Mesothelial cell of epicardium (in vitro differentiated cells): ENCODE measurements around the gene EGLN3. TPM values are rescaled to one million over a fixed set of nuclear protein-coding genes. Genes with fewer than 3 reads are reported as not detected.
A peak's percentile ranks its signal among the peaks of the same experiment; 100 is the strongest.
"Not testable (repeated sequence)": the region's sequence is repeated elsewhere in the genome, so short reads cannot be mapped to it uniquely, and the experiment has no call there.

Source experiments
- DNase-seq, 2 experiments: peaks; one replicate each; pipeline ENCODE4 v3.0.0; 2021; ENCODE audit warnings: low spot score in 2 of 2; ENCODE audit not compliant: unreplicated experiment in 2 of 2
- H3K27ac Mint-ChIP-seq: 2 replicates; pipeline ENCODE4 v1.8.0; 2021; ENCODE audit warnings: mixed read lengths
- H3K27me3 Mint-ChIP-seq: 2 replicates; pipeline ENCODE4 v1.8.0; 2021; ENCODE audit warnings: low read depth, mixed read lengths
- H3K36me3 Mint-ChIP-seq: 2 replicates; pipeline ENCODE4 v1.8.0; 2021; ENCODE audit warnings: mixed read lengths
- H3K4me1 Mint-ChIP-seq: 2 replicates; pipeline ENCODE4 v1.8.0; 2021; ENCODE audit warnings: mixed read lengths
- H3K4me3 Mint-ChIP-seq: 2 replicates; pipeline ENCODE4 v1.8.0; 2021; ENCODE audit warnings: mild to moderate bottlenecking, moderate library complexity, mixed read lengths
- H3K9me3 Mint-ChIP-seq: 2 replicates; pipeline ENCODE4 v1.8.0; 2021; ENCODE audit warnings: mixed read lengths
- total RNA-seq: library from RNA; stranded (reverse); gene quantifications from 3 replicates; pipeline ENCODE4 v1.2.1, GENCODE V29; 2021
- TF ChIP-seq, protein P1 (sequence below): fragments of 200-600 bp; sonication (generic); IDR thresholded peaks from one replicate; pipeline ENCODE4 v1.5.0; 2021; ENCODE audit warnings: antibody characterized with exemption; ENCODE audit not compliant: unreplicated experiment

Gene EGLN3
- total RNA-seq, 1 donor from 2014 or later, result 8.3 TPM

DNA sequence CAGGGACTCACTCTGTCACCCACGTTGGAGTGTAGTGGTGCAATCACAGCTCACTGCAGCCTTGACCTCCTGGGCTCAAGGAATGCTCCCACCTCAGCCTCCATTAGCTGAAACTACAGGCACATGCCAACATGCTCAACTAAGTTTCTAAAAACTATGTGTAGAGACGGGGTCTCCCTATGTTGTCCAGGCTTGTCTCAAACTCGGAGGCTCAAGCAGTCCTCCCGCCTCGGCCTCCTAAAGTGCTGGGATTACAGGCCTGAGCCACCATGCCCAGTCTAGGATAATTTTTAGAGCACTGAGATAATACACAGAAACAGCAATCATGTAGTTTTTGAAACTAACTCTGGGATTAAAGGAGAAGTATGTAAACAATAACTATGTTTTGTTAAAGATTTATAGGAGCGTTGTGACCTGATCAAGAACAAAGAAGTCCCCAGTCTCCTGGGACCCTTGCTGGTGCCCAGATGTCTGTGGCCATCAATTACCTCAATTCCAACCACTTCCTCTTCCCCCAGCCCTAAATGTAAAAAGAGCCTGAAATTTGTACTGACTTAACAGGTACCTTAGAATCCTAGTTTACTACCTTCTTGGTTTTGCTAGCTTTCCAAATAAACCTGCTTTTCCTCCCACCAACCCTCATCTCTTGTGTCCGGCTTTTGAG lies 28.9 kb upstream of the EGLN3 start:
- peaks cover 38% of the 10 kb centered on the region for H3K4me1 Mint-ChIP-seq
- H3K27me3 Mint-ChIP-seq, result no peaks in the 10 kb centered on the region
- peak overlapping the region; percentile 45 for H3K27ac Mint-ChIP-seq
- H3K4me3 Mint-ChIP-seq, result no peak overlapping the region
- H3K9me3 Mint-ChIP-seq, result no peaks in the 10 kb centered on the region
- H3K36me3 Mint-ChIP-seq, result peaks cover 2% of the 10 kb centered on the region
- DNase-seq, result no peak
- TF ChIP-seq, protein P1, sequence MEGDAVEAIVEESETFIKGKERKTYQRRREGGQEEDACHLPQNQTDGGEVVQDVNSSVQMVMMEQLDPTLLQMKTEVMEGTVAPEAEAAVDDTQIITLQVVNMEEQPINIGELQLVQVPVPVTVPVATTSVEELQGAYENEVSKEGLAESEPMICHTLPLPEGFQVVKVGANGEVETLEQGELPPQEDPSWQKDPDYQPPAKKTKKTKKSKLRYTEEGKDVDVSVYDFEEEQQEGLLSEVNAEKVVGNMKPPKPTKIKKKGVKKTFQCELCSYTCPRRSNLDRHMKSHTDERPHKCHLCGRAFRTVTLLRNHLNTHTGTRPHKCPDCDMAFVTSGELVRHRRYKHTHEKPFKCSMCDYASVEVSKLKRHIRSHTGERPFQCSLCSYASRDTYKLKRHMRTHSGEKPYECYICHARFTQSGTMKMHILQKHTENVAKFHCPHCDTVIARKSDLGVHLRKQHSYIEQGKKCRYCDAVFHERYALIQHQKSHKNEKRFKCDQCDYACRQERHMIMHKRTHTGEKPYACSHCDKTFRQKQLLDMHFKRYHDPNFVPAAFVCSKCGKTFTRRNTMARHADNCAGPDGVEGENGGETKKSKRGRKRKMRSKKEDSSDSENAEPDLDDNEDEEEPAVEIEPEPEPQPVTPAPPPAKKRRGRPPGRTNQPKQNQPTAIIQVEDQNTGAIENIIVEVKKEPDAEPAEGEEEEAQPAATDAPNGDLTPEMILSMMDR, result no peak

DNA sequence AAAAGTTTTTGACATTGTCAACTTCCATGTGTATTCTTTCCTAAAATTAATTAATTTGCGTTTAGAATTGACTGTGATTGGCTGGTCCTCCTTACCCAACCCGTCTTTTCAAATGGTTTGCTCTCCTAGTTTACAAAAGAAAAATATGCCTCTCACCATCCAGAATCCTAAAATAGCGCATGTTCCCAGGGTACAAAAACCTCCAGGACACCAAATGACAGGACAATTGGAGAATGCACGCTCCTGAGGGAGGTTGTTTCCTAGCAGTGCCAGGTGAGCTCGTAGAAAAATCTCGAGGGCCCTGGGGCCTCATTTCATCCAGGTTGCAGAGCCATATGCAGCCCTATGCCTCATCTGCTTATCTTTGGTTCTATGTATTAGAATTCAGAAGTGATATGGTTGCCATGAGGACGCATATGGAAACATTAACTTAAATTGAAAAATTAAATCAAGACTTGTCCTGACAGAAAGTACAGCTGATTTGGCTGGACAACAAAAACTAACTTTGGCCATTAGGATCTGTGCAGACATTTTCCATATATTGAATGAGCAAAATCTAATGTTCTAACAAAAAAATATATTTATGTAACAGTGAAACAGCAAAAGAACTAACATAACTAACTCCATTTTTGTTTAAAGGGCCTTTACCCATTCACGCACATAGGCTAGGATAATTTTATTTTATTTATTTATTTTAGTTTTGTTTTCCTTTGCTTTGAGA lies 28.2 kb upstream of the EGLN3 start:
- H3K9me3 Mint-ChIP-seq, result no peaks in the 10 kb centered on the region
- no peak overlapping the region for H3K4me3 Mint-ChIP-seq
- H3K27me3 Mint-ChIP-seq, result no peaks in the 10 kb centered on the region
- peak overlapping the region; percentile 64 for H3K27ac Mint-ChIP-seq
- H3K36me3 Mint-ChIP-seq, result peaks cover 2% of the 10 kb centered on the region
- peaks cover 39% of the 10 kb centered on the region for H3K4me1 Mint-ChIP-seq
- TF ChIP-seq, protein P1, result no peak
- DNase-seq, result no peak

DNA sequence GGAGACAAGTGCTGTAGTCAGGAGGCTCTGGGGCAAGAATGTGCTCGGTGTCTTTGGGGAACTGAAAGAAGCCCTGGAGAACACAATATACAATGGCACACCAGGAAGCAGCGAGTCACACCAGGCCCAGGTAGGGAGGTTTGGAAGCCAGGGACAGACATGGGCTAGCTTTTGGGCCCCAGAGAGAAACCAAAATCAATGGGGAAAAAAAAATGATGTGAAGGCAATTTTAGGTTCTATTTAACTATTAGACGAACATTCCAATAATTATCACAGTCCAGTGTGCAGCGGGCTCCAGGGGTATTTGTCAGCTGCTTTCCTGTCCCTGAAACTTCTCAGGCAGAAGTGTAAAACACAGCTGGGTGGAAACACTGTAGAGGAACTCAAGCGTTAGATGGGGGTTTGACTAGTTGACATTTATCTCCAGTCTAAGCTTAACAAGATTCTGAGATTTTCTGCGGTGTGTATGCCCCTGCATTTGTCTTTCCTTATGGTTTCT lies 21.8 kb upstream of the EGLN3 start:
- DNase-seq, result no peak

DNA sequence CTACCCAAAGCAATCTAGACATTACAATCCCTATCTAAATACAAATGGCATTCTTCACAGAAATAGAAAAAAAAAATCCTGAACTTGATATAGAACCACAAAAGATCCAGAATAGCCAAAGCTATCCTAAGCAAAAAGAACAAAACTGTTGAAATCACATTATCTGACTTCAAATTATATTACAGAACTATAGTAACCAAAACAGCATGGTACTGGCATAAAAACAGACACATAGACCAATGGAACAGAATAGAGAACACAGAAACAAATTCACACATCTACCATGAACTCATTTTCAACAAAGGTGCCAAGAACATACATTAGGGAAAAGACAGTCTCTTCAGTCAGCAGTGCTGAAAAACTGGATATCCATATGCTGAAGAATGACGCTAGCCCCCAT lies 19.0 kb upstream of the EGLN3 start:
- H3K36me3 Mint-ChIP-seq, H3K27ac Mint-ChIP-seq, DNase-seq, H3K4me3 Mint-ChIP-seq, H3K27me3 Mint-ChIP-seq: not testable (repeated sequence)
- Mint-ChIP-seq H3K4me1 (peaks cover 12% of the 10 kb centered on the region), H3K9me3 (peaks cover 16% of the 10 kb centered on the region)

More for the DNA sequence above, 21.8 kb upstream of the EGLN3 start:
- H3K4me3 Mint-ChIP-seq, result no peak overlapping the region
- H3K9me3 Mint-ChIP-seq, result peaks cover 16% of the 10 kb centered on the region
- peaks cover 25% of the 10 kb centered on the region for H3K4me1 Mint-ChIP-seq
- peaks cover 9% of the 10 kb centered on the region for H3K36me3 Mint-ChIP-seq
- TF ChIP-seq, protein P1, result no peak
- no peaks in the 10 kb centered on the region for H3K27me3 Mint-ChIP-seq
- H3K27ac Mint-ChIP-seq, result no peak overlapping the region

DNA sequence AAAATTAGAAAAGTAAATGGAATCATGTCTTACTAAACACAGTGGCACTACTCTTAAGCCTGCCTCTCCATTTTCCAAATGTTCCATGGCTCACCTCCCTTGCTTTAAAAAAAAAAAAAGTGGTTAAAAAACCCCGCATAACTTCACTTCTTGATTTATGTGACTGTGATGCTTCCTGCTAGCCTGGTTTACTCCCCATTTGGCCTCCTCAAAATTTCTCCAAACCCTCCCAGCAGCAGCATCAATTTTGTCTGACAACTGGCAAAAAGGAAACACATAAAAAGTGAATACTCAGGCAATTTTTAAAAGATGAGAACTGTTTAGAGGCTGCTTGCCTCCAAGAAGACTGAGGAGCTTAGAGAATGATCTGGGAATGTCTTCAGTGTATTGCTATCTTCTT lies 17.8 kb upstream of the EGLN3 start:
- Mint-ChIP-seq H3K9me3 (peaks cover 16% of the 10 kb centered on the region), H3K27ac (peak overlapping the region; percentile 43), H3K4me1 (peaks cover 10% of the 10 kb centered on the region), H3K36me3 (peaks cover 9% of the 10 kb centered on the region), H3K27me3 (no peaks in the 10 kb centered on the region), H3K4me3 (no peak overlapping the region)
- DNase-seq, result no peak
- TF ChIP-seq, protein P1, result no peak

DNA sequence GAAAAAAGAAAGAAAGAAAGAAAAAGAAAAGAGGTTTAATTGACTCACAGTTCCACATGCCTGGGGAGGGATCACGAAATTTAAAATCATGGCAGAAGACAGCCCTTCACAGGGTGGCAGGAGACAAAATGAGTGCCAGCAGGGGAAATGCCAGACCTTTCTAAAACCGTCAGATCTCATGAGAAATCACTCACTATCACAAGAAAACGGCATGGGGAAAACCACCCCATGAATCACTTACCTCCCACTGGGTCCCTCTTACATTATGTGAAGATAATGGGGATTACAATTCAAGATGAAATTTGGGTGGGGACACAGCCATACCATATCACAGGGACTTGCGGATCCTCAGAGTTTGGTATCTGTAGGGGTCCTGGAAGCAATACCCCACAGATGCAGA lies 16.3 kb upstream of the EGLN3 start:
- no peak for DNase-seq
- H3K27me3 Mint-ChIP-seq, result no peaks in the 10 kb centered on the region
- H3K36me3 Mint-ChIP-seq, result peaks cover 9% of the 10 kb centered on the region
- no peak overlapping the region for H3K27ac Mint-ChIP-seq
- H3K4me1 Mint-ChIP-seq, result peaks cover 11% of the 10 kb centered on the region
- H3K9me3 Mint-ChIP-seq, result peaks cover 21% of the 10 kb centered on the region
- no peak overlapping the region for H3K4me3 Mint-ChIP-seq
- TF ChIP-seq, protein P1, result no peak
